ENCODE measurements around the gene SRPK3.
"Not testable (repeated sequence)": the region's sequence is repeated elsewhere in the genome, so short reads cannot be mapped to it uniquely, and the experiment has no call there.

The SRPK3 gene

DNA sequence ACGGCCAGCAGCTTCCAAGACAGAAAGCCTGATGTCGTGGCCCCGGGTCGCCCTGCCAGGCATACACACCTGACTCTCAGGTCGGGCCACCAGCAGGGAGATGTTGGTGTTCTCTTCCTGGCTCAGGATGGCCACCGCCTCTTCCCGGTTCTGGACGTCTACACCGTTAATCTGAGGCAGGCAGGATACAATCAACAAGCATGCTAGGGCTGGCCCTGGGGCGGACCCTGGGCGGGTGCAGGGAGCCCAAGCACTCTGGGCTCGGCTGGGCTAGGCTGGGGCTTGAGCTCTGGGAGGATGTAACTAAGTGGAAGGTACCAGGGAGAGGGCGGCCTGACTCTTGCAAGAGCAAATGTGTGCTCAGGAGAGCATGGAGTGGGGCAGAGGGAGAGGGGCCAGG is 24.6 kb downstream of the SRPK3 start:
- no peak for DNase-seq

DNA sequence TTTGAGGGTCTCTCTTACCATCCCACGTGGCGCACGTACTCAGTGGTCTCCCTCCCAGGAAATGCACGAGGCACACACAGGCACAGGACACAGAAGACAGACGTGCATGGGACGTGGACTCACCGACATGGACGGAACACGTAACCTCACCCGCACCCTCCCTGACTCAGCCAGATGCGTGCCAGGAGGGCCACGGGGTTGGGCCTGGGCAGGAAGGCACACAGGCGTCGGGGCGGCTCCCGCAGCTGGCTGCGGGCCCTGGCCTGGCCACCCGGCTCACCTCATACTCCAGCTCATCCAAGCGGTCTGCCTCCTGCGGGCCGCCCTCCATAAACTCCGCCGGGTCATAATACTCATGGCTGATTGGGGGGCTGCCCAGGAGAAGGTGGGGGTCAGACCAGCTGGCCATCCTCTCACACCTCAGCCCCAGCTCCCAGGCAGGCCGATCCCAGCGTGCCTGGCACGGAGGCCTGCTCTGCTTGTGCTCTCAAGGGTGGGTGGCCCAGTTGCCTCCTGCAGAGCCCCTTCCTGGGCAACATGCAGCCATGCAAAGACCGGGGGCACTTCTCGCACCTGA is 26.2 kb downstream of the SRPK3 start:
- DNase-seq = no peak

DNA sequence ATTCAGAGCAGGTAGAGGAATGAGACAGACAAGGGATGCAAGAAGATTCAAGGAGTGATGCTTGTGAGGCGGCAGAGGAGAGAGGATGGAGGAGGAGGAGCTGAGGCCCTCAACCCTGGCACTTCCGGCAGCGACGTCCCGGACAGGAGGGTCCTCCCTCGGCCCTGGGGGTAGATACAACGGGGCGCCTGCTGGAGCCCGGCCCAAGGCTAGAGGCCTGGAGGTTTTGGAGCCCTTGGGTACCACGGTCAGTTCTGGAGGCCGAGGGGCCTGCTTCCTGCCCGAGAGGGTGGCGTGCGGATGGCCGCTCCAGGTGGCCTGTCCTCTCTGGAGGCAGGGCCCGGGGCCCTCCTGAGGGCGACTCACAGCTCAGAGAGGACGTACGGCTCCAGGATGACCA is 27.1 kb downstream of the SRPK3 start:
- no peak for DNase-seq

DNA sequence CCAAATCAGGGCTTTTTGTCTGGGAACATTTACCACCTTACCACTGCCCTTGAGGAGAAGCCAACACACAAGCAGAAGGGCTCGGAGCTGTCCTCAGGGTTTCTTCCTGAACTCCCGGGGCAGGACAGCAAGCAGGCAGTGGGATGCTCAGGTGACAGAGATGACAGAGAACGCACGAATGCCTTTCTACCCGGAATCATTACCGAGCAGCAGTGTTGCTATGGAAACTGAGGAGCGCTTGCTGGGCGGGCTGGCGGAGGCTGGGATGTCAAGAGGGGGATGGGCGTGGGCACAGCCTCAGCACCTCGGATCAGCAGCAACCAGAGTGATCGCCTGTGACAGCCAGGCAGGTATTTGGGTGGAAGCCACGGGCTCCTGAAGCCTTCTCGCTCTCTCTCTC is 31.4 kb downstream of the SRPK3 start:
- DNase-seq = peak in 25 of 56 donors; percentile 2 to 69 (median 23)

DNA sequence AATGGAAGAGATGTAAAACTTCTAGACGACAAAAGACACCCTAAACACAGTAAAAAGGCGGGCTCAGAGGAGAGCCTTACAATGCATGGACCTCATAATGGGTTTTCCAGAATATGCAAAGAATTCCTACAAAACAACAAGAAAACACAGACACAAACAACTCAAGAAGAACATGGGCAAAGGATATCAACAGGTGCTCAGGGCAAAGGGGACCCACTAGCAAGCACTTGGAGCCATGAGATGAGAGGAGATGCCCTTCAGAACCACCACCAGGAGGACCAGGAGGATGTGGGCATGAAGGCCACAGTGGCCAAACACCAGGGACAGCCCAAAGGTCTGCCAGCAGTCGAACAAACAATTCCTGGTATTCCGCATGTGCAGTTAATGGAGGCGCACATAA is 32.3 kb downstream of the SRPK3 start:
- DNase-seq = no peak

DNA sequence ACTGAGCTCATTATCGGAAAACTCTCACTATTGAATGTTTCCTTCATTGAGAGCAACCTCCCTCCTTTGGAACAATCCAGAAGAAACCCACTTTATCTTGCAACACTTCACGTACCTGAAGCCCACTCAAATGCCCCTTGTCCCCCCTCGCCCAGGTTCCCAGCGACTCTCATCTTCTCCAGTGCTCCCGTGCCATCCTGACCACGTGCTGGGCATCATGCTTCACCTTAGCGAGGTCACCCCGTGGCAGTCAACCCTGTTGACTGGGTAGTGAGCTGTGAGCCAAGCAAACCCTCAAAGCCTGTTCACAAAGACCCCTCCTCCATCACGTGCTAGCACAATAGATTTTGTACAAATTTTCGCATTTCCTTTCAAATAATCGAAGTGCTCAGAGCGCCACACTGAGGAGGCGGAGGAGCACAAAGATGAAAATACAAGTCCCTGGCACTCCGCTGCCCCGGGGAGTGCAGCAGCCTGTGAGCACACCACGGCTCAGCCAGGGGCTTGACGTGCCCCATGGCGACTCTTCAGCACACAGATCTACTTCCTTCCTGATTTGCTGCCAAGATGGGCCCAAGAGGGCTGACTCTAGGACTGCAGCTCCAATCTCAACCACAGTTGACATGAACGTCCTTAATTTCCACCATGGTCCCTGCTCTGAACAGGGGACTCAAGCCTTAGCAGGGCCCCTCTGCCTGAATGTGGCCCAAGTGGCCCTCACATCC is 33.9 kb downstream of the SRPK3 start:
- no peak for DNase-seq

DNA sequence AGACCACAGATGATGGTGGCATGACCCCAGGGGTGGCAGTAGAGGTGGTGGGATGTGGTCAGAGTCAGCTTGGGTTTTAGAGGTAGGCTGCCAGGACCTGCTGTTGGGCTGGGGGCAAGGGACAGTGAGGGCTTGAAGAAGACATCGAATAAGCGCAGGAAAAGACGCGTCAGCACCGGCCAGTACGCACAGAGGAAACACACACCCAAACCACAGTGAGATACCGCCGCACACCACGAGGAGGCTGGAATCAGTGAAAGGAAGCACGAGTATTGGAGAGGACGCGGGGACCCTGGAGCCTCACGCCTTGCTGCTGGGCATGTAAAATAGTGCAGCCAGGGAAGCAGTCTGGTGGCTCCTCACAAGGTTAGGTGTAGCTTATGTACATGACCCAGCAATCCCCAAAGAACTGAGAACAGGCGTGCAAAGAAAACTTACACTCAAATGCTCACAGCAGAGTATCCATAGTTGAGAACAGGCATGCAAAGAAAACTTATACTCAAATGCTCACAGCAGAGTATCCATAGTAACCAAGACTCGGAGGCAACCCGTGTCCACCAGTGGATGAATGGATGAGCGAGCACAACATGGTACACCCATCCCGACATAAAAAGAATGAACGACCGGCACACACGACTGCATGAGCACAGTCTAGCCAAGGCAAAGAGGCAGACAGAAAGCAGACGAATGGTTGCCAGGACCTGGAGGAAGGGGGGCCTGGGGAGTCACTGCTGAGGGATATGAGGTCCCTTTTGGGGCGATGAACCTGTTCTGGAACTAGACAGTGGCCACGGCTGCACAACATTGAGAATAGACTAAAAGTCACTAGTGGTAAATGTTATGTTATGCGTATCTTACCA is 36.2 kb downstream of the SRPK3 start:
- no peak for DNase-seq

DNA sequence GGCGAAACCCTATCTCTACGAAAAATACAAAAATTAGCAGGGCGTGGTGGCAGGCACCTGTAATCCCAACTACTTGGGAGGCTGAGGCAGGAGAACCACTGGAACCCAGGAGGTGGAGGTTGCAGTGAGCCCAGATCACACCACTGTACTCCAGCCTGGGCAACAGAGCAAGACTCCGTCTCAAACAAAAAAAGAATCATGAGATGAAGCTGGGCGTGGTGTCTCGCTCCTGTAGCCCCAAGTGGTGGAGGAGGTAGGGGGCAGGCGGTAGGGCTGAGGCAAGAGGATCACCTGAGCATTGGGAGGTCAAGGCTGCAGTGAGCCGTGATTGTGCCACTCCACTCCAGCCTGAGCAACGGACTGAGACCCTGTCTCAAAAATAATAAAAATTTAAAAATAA is 37.2 kb downstream of the SRPK3 start:
- DNase-seq = not testable (repeated sequence)

DNA sequence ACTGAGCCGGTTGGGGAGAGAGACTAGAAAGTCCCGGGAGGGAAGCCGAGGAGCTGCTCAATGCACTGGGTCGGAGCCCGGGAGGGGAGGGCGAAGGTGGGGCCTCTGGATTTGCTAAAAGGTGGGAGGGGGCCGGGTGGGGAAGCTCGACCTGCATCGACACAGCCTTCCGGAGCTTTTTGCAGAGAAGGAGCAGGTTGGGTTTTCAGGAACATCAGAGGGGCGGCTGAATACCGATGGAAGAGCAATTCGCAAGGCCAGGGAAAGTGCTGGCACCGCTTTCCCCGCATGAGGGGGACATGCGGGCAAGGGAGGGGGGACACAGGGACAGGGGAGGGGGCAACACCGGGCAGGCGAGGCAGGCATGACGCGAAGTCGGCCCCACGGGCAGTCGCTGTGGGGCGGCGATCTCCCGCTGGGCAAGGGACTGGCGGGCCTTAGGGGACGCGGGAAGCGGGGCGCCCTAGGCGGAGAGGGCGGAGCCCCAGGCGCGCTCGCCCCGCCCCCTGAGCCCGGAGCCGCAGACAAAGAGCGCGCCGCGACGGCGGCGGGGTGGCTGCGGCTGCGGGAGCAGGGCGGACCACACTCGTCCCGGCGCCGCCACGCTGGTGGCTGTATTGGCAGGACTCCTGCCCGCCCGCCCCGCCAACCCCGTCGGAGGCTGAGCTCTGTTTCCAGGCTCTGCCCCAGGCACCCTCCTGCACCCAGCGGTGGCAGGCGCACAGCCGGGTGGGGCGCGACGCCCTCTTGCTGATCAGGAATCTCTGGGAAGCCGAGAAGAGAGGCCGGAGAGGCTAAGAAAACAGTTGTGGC is 37.9 kb downstream of the SRPK3 start:
- DNase-seq = peak in 6 of 56 donors; percentile 9 to 46 (median 19)

DNA sequence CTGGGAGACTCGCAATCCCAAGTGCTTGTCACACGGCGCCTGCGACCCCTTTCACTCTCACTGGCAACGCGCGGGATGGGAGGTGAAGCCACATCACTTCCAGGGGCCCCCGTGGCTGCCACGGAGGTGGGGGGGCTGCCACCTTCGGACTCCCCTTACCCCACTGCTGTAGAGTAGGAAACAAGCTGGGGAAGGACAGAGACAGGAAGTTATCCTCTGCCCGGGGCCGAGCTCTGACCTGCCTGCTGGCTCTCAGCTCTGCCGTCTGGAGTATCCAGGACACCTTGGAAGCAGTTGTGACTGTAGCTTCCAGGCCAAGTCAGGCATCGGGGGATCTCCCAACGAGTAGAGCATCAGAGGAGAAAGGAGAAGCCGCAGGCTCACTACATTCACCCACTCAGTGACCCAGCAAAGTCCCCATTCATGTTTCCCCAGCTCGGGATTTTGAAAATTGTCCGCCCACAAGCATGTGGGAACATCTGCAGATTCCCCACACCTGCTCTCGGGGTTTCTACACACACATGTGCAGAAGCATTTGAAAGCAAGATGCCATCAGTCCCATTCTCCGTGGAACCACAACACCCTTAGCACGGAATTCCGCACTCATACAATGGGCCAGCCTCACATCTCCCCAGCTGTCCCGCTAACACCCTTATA is 38.7 kb downstream of the SRPK3 start:
- DNase-seq = peak in 2 of 56 donors; percentile 14 to 15

DNA sequence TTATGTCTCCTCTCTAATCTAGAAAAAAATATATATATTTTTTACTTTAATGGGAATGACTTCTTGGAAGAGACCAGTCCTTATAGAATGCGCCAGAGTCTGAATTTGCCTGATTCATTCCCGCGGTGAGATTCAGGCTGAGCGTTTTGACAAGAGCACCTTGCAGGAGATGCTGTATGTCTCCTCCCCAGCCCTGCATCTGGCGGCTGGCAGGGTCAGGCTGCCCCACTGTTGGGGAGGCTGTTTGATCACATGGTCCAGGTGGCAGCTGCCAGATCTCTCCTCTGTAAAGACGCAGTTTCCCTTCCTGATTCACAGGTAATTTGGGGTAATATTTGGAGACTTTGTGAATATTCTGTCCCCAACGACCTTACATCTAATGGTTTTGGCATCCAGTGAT is 39.8 kb downstream of the SRPK3 start:
- DNase-seq = no peak

DNA sequence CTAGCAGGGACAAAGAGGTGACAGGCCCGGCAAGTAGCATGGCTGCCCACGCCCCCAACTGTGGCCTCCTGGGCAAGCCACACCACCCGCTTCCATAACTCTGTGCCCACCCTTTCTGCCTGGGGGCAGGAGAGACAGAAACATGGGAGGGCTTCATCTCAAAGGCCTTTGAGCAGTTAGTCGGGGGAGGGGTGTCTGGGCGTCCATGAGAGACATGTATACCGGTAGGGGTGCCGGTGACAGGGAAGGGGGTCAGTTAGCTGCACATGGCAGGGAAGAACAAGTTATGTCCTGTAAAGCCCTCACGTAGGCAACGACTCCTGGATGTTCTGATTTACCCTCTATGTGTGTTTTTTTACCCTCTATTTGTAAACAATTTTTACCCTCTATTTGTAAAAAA is 40.2 kb downstream of the SRPK3 start:
- no peak for DNase-seq

DNA sequence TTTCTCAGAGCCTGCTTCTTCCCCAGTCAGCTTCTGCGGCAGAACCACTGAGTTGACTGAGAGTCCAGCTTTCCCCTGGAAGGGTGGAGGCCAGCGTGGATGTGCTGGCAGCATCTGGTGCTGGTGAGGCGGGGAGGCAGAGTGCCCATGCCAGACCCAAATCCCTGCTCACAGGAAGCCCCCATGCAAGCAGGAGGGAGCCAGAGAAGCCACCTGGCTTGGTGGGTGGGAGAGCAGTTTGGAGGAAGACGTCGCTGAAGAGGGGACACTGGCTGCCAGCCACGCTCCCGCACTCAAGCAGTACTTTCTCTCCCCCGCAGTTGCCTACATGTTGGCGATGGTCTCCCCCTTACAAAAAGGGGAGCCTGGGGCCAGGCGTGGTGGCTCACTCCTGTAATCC is 43.5 kb downstream of the SRPK3 start:
- no peak for DNase-seq

DNA sequence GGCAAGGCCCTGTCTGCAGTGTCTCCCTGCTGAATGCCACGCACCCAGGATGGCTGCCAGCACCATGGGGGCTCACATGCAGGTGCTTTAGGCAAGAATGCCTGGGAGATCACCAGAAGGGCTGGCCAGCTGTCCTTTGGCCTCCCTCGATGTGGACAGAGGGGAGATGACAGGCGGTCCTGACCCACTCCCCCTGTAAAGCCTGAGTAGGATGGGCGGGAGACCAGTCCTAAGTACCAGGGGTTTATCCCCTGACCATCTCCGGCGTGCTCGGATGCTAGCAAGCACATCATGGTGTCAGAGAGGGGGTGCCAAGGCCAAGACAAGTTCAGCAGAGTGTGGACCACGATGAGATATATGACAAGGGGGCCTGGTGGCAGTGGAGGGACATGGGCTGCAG is 44.2 kb downstream of the SRPK3 start:
- no peak for DNase-seq

DNA sequence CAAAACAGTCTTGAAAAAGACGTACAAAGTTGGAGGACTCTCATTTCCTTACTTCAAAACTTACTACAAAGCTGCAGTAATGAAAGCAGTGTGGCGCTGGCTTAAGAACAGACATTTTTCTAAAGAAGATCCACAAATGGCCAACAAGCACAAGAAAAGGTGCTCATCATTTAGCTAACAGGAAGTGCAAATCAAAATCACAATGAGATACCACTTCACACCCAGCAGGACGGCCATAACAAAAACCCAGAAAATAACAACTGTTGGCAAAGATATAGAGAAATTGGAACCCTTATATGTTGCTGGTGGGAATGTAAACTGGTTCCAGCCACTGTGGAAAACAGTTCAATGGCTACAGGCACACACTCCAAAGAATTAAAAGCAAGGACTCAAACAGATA is 46.2 kb downstream of the SRPK3 start:
- no peak for DNase-seq

DNA sequence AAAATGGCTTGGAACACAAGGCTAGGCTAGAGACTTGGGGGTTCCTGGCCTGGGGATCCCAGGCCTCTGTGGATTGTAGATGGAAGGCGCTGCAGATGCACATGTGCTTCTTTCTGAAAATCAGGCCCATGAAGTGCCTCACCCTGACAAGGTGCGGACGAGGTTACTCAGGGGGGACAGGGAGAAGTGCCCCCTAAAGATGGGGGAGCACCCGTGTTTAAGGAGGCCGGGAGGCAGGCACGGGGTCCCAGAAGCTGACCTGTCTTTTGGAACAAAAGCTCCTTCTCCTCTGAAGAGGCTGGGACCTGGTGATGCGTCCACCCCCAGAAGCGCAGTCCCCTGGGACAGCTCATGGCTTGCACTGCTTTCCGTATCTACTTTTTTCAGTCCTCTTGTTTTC is 47.1 kb downstream of the SRPK3 start:
- no peak for DNase-seq

DNA sequence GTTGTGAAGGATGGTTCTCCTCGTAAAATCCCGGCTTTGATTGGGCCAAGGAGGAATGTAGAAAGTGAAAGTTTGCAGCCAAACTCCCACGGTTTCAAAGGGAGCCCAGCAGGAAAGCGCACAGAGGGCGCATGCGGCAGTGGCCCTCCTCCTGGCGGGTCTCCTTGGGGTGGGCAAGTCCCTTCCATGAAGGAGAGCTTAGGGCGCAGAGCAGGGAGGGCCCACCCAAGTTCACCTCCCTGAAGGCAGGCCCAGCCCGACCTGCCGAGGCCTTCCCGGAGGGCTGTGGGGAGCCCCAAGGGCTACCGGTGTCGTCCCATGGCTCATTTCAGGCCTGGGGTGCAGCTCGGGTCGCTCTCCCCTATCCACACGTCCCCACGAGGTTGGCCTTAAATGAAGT is 47.5 kb downstream of the SRPK3 start:
- DNase-seq = no peak

DNA sequence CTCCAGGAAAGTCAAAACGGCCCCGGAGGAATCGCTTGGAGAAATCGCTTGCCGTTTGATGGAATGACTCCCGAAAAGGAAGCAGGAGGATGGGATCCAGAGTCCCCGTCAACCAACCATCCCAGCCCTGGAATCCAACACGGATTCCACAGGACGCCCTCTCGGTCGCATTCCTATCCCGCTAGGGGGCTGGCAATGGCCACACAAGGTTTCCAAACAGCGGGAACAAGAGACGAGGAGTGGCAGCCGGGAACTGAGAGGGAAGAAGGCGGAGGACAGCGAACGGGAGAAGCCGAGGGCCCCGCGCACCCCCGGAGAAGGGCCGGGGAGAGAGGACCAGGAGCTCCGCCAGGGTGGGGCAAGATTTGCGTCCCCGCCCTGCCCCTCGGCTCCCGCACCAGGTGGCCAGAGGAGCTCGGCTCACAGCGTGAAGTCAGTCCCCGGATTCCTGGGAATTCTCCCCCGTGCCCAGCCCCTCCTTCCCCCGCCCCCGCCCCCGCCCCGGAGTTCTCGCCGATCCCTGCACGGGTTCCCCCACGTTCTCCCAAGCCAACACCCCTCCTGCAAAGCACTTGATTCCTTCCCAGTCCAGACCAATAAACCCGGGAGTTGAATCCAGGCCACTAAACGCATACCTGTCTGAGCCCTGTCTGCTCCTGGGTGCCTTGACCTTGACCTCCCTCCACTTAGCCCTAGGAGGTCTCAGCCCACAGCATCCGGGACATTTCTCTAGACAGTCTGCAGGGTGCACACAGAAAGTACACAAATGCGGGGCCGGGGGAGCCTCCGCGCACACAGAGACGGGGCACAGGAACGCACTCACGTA is 48.1 kb downstream of the SRPK3 start:
- peak in 2 of 56 donors; percentile 17 to 24 for DNase-seq

DNA sequence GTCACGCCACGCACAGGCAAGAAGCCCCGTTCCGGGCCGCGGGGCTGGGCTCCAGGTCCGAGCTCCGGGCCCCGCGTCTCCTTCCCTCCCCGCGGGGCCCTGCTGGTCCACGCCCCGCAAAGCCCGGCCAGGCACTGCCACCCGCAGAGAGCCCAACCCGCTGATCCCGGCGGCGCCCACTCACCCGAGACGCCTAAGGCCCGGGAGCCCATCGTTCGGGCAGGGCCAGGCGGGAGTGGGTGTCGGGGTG is 48.6 kb downstream of the SRPK3 start:
- DNase-seq = no peak
